GM19240 (cell line): ENCODE results near the gene GALT.
A peak's percentile ranks its signal among the peaks of the same experiment; 100 is the strongest.

Experiments
- DNase-seq: peaks from one replicate; pipeline ENCODE4 v3.0.0; 2011; ENCODE audit warnings: low spot score; ENCODE audit not compliant: insufficient read length

GALT gene

GRCh38 chr9:34651876-34652601 lies 5.6 kb downstream of the GALT start, which contains the start of gene IL11RA:
TSS of gene IL11RA (plus strand) at chr9:34652185. CDS start at chr9:34655218, 3,033 bp downstream.
- no peak for DNase-seq

- no peak for DNase-seq
Measured at GRCh38 chr9:34652602-34653000, 6.1 kb downstream of the GALT start.

- no peak for DNase-seq
Measured at GRCh38 chr9:34653151-34654072, 6.9 kb downstream of the GALT start.

GRCh38 chr9:34654323-34655051 lies 8.0 kb downstream of the GALT start:
- DNase-seq = no peak

GRCh38 chr9:34655394-34655793 lies 8.9 kb downstream of the GALT start:
- no peak for DNase-seq

- DNase-seq = no peak
Measured at GRCh38 chr9:34656992-34657391, 10.5 kb downstream of the GALT start.

- no peak for DNase-seq
Measured at GRCh38 chr9:34658461-34658860, 12.0 kb downstream of the GALT start.

- no peak for DNase-seq
Measured at GRCh38 chr9:34659592-34660253, 13.2 kb downstream of the GALT start.

GRCh38 chr9:34662526-34663302 lies 16.2 kb downstream of the GALT start, which contains the start of gene CCL27:
TSS of gene CCL27 (minus strand) at chr9:34662657. CDS start at chr9:34662633, 24 bp downstream.
- no peak for DNase-seq

- no peak for DNase-seq
Measured at GRCh38 chr9:34663303-34663605, 16.8 kb downstream of the GALT start.

GRCh38 chr9:34664281-34665066 lies 18.0 kb downstream of the GALT start:
- peak; percentile 61 for DNase-seq

- no peak for DNase-seq
Measured at GRCh38 chr9:34665067-34665380, 18.5 kb downstream of the GALT start.

GRCh38 chr9:34665381-34666250 lies 19.1 kb downstream of the GALT start:
- DNase-seq = peak; percentile 72

- DNase-seq = no peak
Measured at GRCh38 chr9:34669809-34670562, 23.5 kb downstream of the GALT start.

- no peak for DNase-seq
Measured at GRCh38 chr9:34671307-34671706, 24.8 kb downstream of the GALT start.

GRCh38 chr9:34674440-34674839 lies 28.0 kb downstream of the GALT start:
- no peak for DNase-seq

GRCh38 chr9:34675048-34675714 lies 28.7 kb downstream of the GALT start:
- DNase-seq = peak; percentile 48

GRCh38 chr9:34675869-34676268 lies 29.4 kb downstream of the GALT start:
- no peak for DNase-seq
